Measurements from ENCODE around the gene FCHSD1. TPM values are rescaled to one million over a fixed set of nuclear protein-coding genes. Genes with fewer than 3 reads are reported as not detected.

The FCHSD1 gene
- total RNA-seq = 10 to 100 TPM; 42.6 to 47.0 TPM

- ATAC-seq (ENCODE audit: insufficient number of reproducible peaks, low FRiP score, low read depth) = peak; percentile 73
- Histone ChIP-seq H3K27ac (peak within 1 kb of the TSS; percentile 42 to 61), H3K36me3 (peaks cover 8% of the 10 kb centered on the region), H3K4me1 (ENCODE audit: control insufficient read depth in 1 of 2, low read depth in 2 of 2) (peaks cover 11 to 16% of the 10 kb centered on the region in 2 donors), H3K9me3 (no peaks in the 10 kb centered on the region), H3K4me3 (peak within 1 kb of the TSS; percentile 85), H3K27me3 (replicated peaks; ENCODE audit: insufficient read depth) (no peaks in the 10 kb centered on the region)
- peak; percentile 62 for DNase-seq (ENCODE audit: low spot score)
- TF ChIP-seq CTCF (IDR thresholded peaks at IDR 0.05) = peak; percentile 25
These were observed at the start of gene FCHSD1 for GRCh38 chr5:141650851-141651727. Gene FCHSD1 (minus strand): TSS chr5:141651418. CDS start chr5:141651368, 50 bp downstream.

GRCh38 chr5:141697586-141697985, 46.4 kb upstream of the FCHSD1 start:
- TF ChIP-seq CTCF (IDR thresholded peaks at IDR 0.05) = no peak
- Histone ChIP-seq H3K27ac (no peak overlapping the region), H3K9me3 (no peaks in the 10 kb centered on the region), H3K27me3 (replicated peaks; ENCODE audit: insufficient read depth) (peaks cover 13% of the 10 kb centered on the region), H3K4me3 (no peak overlapping the region), H3K4me1 (ENCODE audit: control insufficient read depth in 1 of 2, low read depth in 2 of 2) (peaks cover 7 to 14% of the 10 kb centered on the region in 2 donors), H3K36me3 (no peaks in the 10 kb centered on the region)
- ATAC-seq (ENCODE audit: insufficient number of reproducible peaks, low FRiP score, low read depth) (no peak), DNase-seq (ENCODE audit: low spot score) (no peak)

- Histone ChIP-seq H3K4me1 (ENCODE audit: control insufficient read depth in 1 of 2, low read depth in 2 of 2) (peaks cover 2 to 7% of the 10 kb centered on the region in 2 donors), H3K4me3 (no peak overlapping the region), H3K27ac (no peak overlapping the region), H3K9me3 (no peaks in the 10 kb centered on the region), H3K36me3 (no peaks in the 10 kb centered on the region), H3K27me3 (replicated peaks; ENCODE audit: insufficient read depth) (peaks cover 13% of the 10 kb centered on the region)
- ATAC-seq (ENCODE audit: insufficient number of reproducible peaks, low FRiP score, low read depth) (no peak), DNase-seq (ENCODE audit: low spot score) (no peak)
- TF ChIP-seq CTCF (IDR thresholded peaks at IDR 0.05) = no peak
These were observed 45.2 kb upstream of the FCHSD1 start for GRCh38 chr5:141696431-141696830.

- Histone ChIP-seq H3K27me3 (replicated peaks; ENCODE audit: insufficient read depth) (peaks cover 8% of the 10 kb centered on the region), H3K9me3 (no peaks in the 10 kb centered on the region), H3K4me3 (no peak overlapping the region), H3K27ac (no peak overlapping the region), H3K36me3 (no peaks in the 10 kb centered on the region), H3K4me1 (ENCODE audit: control insufficient read depth in 1 of 2, low read depth in 2 of 2) (peaks cover 0 to 4% of the 10 kb centered on the region in 2 donors)
- no peak for ATAC-seq (ENCODE audit: insufficient number of reproducible peaks, low FRiP score, low read depth)
- TF ChIP-seq CTCF (IDR thresholded peaks at IDR 0.05) = no peak
- DNase-seq (ENCODE audit: low spot score) = no peak
These were observed 44.5 kb upstream of the FCHSD1 start for GRCh38 chr5:141695627-141696215.

GRCh38 chr5:141694479-141694878, 43.3 kb upstream of the FCHSD1 start:
- Histone ChIP-seq H3K27ac (no peak overlapping the region), H3K36me3 (no peaks in the 10 kb centered on the region), H3K4me1 (ENCODE audit: control insufficient read depth in 1 of 2, low read depth in 2 of 2) (peaks cover 0 to 4% of the 10 kb centered on the region in 2 donors), H3K4me3 (no peak overlapping the region), H3K9me3 (no peaks in the 10 kb centered on the region), H3K27me3 (replicated peaks; ENCODE audit: insufficient read depth) (no peaks in the 10 kb centered on the region)
- no peak for DNase-seq (ENCODE audit: low spot score)
- no peak for TF ChIP-seq CTCF (IDR thresholded peaks at IDR 0.05)
- ATAC-seq (ENCODE audit: insufficient number of reproducible peaks, low FRiP score, low read depth) = no peak

All from thoracic aorta (tissue), 2 donors.